Caco-2 (cell line): ENCODE results near the gene ZBTB21. TPM values are rescaled to one million over a fixed set of nuclear protein-coding genes. Genes with fewer than 3 reads are reported as not detected.

Experiments
- BruUV-seq: library from RNA; stranded (reverse); fragments of 400-500 nt; replicated peaks from 2 replicates; lab custom pipeline; 2021; lab: Mats Ljungman, UMichigan
- CTCF ChIA-PET: fragments of 300-600 bp; sonication (Branson Sonifier 250); formaldehyde crosslinking; loops from one replicate; lab custom pipeline; 2022; ENCODE audit warnings: antibody characterized with exemption; lab: Charles Lee
- POLR2A ChIA-PET: fragments of 300-600 bp; sonication (Branson Sonifier 250); formaldehyde crosslinking; loops from one replicate; lab custom pipeline; 2022; ENCODE audit warnings: antibody characterized with exemption; lab: Charles Lee
- DNase-seq, 2 experiments: peaks; one replicate each; pipeline versions ENCODE4 v3.0.0 to v3.0.0-alpha.2; 2020 to 2022
- H3K27me3 ChIP-seq: replicated peaks from 2 replicates; pipeline ENCODE4 v1.6.0; 2011; ENCODE audit warnings: low read length; ENCODE audit not compliant: control insufficient read depth, insufficient read depth
- H3K36me3 ChIP-seq: 2 replicates; pipeline ENCODE4 v1.5.1; 2011; ENCODE audit warnings: low read length; ENCODE audit not compliant: control insufficient read depth, insufficient read depth
- H3K4me1 ChIP-seq: fragments of 250-450 bp; sonication (Bioruptor Pico); 2 replicates; pipeline ENCODE4 v1.5.1; 2020; ENCODE audit warnings: mild to moderate bottlenecking
- H3K4me3 ChIP-seq: 2 replicates; pipeline ENCODE4 v1.5.1; 2011; ENCODE audit warnings: low read depth, mild to moderate bottlenecking, control low read depth, low read length
- H3K9me3 ChIP-seq: fragments of 250-450 bp; sonication (Bioruptor Pico); 2 replicates; pipeline ENCODE4 v1.5.1; 2020; ENCODE audit warnings: mild to moderate bottlenecking, moderate library complexity
- H3K27ac Mint-ChIP-seq: one replicate; pipeline ENCODE4 v1.8.0; 2022; ENCODE audit warnings: mixed read lengths; ENCODE audit not compliant: unreplicated experiment
- H3K27me3 Mint-ChIP-seq: one replicate; pipeline ENCODE4 v1.8.0; 2022; ENCODE audit warnings: mixed read lengths; ENCODE audit not compliant: insufficient read depth, unreplicated experiment
- H3K36me3 Mint-ChIP-seq: one replicate; pipeline ENCODE4 v1.8.0; 2022; ENCODE audit warnings: mild to moderate bottlenecking, mixed read lengths; ENCODE audit not compliant: insufficient read depth, unreplicated experiment
- H3K4me1 Mint-ChIP-seq: one replicate; pipeline ENCODE4 v1.8.0; 2022; ENCODE audit warnings: low read depth, mixed read lengths; ENCODE audit not compliant: unreplicated experiment
- H3K4me3 Mint-ChIP-seq: one replicate; pipeline ENCODE4 v1.8.0; 2022; ENCODE audit warnings: mild to moderate bottlenecking, moderate library complexity, mixed read lengths; ENCODE audit not compliant: unreplicated experiment
- H3K9me3 Mint-ChIP-seq: one replicate; pipeline ENCODE4 v1.8.0; 2022; ENCODE audit warnings: mixed read lengths; ENCODE audit not compliant: unreplicated experiment
- intact Hi-C: fragments of 100-400 bp; cut with micrococcal nuclease; formaldehyde crosslinking; loops from one replicate; pipeline ENCODE4 v1.10.0; 2022; ENCODE audit not compliant: unreplicated experiment
- total RNA-seq: library from RNA; stranded (reverse); gene quantifications from 2 replicates; pipeline ENCODE4 v1.2.3, GENCODE V29; 2022
- TF ChIP-seq, protein P1 (sequence below), 2 experiments: fragments of 200-600 bp in 1 of 2; IDR thresholded peaks; 1 replicate in 1 of 2; 2 replicates in 1 of 2; pipeline versions ENCODE4 v1.5.1 to v1.8.0; 2011 to 2022; ENCODE audit warnings: antibody characterized with exemption in 1 of 2, control low read depth in 1 of 2, inconsistent platforms in 1 of 2, low read depth in 1 of 2, low read length in 1 of 2, mild to moderate bottlenecking in 1 of 2, moderate library complexity in 1 of 2; ENCODE audit not compliant: insufficient read depth in 1 of 2, severe bottlenecking in 1 of 2, unreplicated experiment in 1 of 2

Gene ZBTB21
- total RNA-seq, 1 experiment from 2014 or later: 21.4 TPM

DNA sequence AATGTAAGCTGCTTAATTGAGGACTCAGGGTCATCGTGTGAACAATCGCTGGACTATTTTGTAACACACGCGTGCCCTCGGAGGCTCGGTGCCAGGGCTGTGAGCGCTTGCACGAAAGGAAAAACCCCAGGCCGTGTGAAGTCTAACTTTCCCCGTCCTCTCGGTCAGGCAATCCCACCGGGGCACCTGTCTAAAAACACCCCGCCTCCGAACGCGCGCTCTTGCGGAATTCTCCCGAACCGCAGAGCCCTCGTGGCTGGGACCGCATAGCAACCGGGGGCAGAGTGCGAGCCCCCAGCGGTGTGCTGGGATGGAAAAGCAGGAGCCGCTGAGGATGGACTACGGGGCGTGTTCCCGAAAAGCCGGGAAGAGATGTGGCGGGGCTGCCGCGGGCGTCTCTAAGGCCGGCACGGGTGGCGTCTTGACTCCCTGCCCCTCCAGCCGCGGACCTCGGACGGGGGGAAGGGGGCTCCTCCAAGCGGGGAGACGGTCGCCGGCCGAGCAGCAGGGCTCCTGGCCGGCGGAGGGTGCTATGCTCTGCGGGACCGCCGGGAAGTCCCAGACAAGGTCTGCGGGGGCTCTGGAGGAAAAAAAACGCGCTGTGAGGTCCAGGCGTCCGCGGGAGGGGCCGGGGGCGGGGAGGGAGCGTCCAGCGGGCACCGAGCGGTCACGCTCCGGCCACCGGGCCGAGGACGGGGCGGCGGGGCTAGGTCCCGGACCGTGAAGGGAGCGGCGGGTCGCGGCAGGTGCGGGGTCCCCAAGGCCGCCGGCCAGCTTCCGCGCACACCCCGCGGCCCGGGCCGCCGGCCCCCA, 936 bp downstream of the ZBTB21 start:
- H3K4me1 ChIP-seq: peaks cover 4% of the 10 kb centered on the region; the same call in 1 of the 2 replicates
- no TSS peak for BruUV-seq
- H3K4me3 ChIP-seq: peak overlapping the region; percentile 80
- POLR2A ChIA-PET: interaction anchor here (0.6 to 0.9 kb wide), 2 partner anchors 88 to 192 kb away, joined by 3 to 19 read pairs; no protein-coding TSS in a partner anchor
- intact Hi-C loops: loop anchor here (1.0 kb wide), 1 partner anchor 108 kb away; no protein-coding TSS in a partner anchor
- Mint-ChIP-seq H3K27ac (peak overlapping the region; percentile 98), H3K4me3 (peak overlapping the region; percentile 85), H3K9me3 (no peaks in the 10 kb centered on the region), H3K27me3 (no peaks in the 10 kb centered on the region), H3K4me1 (peaks cover 22% of the 10 kb centered on the region), H3K36me3 (peaks cover 43% of the 10 kb centered on the region)
- no peaks in the 10 kb centered on the region for H3K36me3 ChIP-seq
- CTCF ChIA-PET: interaction anchor here (0.6 to 1.0 kb wide), 2 partner anchors 108 to 264 kb away, joined by 7 read pairs; no protein-coding TSS in a partner anchor
- TF ChIP-seq, protein P1, sequence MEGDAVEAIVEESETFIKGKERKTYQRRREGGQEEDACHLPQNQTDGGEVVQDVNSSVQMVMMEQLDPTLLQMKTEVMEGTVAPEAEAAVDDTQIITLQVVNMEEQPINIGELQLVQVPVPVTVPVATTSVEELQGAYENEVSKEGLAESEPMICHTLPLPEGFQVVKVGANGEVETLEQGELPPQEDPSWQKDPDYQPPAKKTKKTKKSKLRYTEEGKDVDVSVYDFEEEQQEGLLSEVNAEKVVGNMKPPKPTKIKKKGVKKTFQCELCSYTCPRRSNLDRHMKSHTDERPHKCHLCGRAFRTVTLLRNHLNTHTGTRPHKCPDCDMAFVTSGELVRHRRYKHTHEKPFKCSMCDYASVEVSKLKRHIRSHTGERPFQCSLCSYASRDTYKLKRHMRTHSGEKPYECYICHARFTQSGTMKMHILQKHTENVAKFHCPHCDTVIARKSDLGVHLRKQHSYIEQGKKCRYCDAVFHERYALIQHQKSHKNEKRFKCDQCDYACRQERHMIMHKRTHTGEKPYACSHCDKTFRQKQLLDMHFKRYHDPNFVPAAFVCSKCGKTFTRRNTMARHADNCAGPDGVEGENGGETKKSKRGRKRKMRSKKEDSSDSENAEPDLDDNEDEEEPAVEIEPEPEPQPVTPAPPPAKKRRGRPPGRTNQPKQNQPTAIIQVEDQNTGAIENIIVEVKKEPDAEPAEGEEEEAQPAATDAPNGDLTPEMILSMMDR (IDR thresholded peaks at IDR 0.05; ENCODE audit: insufficient read depth in 1 of 2, low read depth in 1 of 2, low read length in 1 of 2, severe bottlenecking in 1 of 2, unreplicated experiment in 1 of 2): peak; percentile 17 to 39
- no peaks in the 10 kb centered on the region for H3K27me3 ChIP-seq
- H3K9me3 ChIP-seq: no peaks in the 10 kb centered on the region
- peak; percentile 65 to 70 for DNase-seq

DNA sequence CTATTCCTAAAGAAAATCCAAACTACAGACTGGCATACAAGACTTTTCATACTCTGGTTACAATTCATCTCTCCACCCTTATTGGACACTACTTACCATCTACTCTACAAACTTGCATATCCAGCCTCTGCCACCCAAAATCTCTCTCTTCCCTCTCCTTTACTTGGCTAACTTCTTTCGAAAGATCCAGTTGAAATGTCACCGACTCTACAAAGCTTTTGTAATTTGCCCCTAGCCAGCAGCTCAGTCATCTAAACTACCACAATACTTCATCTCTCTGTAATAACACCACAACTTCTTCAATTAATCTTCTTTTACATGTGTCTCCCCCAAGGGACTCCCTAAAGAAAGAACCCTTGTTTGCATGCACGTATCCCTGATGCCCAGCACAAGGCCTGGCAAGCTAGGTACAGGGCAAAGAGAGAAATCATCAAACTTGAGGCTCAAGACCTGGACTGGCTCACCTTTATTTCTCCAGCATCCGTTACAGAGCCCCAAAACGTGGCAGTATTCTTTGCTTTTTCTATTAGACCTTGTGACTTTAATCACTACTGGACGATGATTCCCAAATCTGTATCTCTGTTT, 2.7 kb downstream of the ZBTB21 start:
- no TSS peak for BruUV-seq
- peaks cover 4% of the 10 kb centered on the region; the same call in 1 of the 2 replicates for H3K4me1 ChIP-seq
- H3K36me3 ChIP-seq: no peaks in the 10 kb centered on the region
- peaks cover 25% of the 10 kb centered on the region for H3K4me1 Mint-ChIP-seq
- H3K27ac Mint-ChIP-seq: no peak overlapping the region
- POLR2A ChIA-PET: no interaction called here
- no peak for DNase-seq
- H3K27me3 Mint-ChIP-seq: no peaks in the 10 kb centered on the region
- no peaks in the 10 kb centered on the region for H3K27me3 ChIP-seq
- no peaks in the 10 kb centered on the region for H3K9me3 ChIP-seq
- peaks cover 45% of the 10 kb centered on the region for H3K36me3 Mint-ChIP-seq
- H3K4me3 ChIP-seq: no peak overlapping the region
- no peak overlapping the region for H3K4me3 Mint-ChIP-seq
- no peaks in the 10 kb centered on the region for H3K9me3 Mint-ChIP-seq
- TF ChIP-seq, protein P1 (IDR thresholded peaks at IDR 0.05; ENCODE audit: insufficient read depth in 1 of 2, low read depth in 1 of 2, low read length in 1 of 2, severe bottlenecking in 1 of 2, unreplicated experiment in 1 of 2): no peak
- CTCF ChIA-PET: interaction anchor here (2.3 to 2.8 kb wide), 2 partner anchors 100 to 110 kb away, joined by 9 to 12 read pairs; no protein-coding TSS in a partner anchor
- intact Hi-C loops: no loop called here

DNA sequence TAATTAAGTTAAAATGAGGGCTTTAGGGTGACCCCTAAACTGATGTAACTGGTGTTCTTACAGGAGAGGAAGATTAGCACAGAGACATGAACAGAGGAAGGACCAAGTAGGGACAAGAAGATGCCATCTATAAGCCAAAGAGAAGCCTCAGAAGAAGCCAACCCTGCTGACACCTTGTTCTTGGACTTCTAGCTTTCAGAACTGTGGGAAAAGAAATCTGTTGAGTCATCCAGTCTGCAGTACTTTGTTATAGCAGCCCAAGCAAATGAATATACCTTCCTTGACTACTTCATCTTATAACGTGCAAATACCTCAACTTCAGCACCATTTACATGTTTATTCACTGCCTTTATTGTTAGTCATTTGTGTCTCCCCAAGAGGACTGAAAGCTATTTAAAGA, 3.4 kb downstream of the ZBTB21 start:
- Histone ChIP-seq H3K9me3 (no peaks in the 10 kb centered on the region), H3K36me3 (peaks cover 2% of the 10 kb centered on the region), H3K27me3 (no peaks in the 10 kb centered on the region), H3K4me1 (peaks cover 4% of the 10 kb centered on the region; the same call in 1 of the 2 replicates), H3K4me3 (no peak overlapping the region)
- Mint-ChIP-seq H3K36me3 (peaks cover 52% of the 10 kb centered on the region), H3K4me3 (no peak overlapping the region), H3K9me3 (no peaks in the 10 kb centered on the region), H3K27ac (no peak overlapping the region), H3K27me3 (no peaks in the 10 kb centered on the region), H3K4me1 (peaks cover 25% of the 10 kb centered on the region)
- intact Hi-C loops: loop anchor here (1.0 kb wide), 1 partner anchor 101 kb away; no protein-coding TSS in a partner anchor
- no peak for DNase-seq
- no TSS peak for BruUV-seq
- ChIA-PET POLR2A (no interaction called here), CTCF (interaction anchor here (1.4 to 2.8 kb wide), 3 partner anchors 51 to 111 kb away, joined by 3 to 12 read pairs (median 9); no protein-coding TSS in a partner anchor)
- TF ChIP-seq, protein P1 (IDR thresholded peaks at IDR 0.05; ENCODE audit: insufficient read depth in 1 of 2, low read depth in 1 of 2, low read length in 1 of 2, severe bottlenecking in 1 of 2, unreplicated experiment in 1 of 2): no peak
